ENCODE data around the gene ENG. TPM values are rescaled to one million over a fixed set of nuclear protein-coding genes. Genes with fewer than 3 reads are reported as not detected.
A peak's percentile ranks its signal among the peaks of the same experiment; 100 is the strongest.

Gene ENG
- total and polyA plus RNA-seq, 2 of the 8 experiments (the other 6 are each of a cell fraction or from before 2014, with no cell fraction given), result 1.8 to 4.4 TPM

DNA sequence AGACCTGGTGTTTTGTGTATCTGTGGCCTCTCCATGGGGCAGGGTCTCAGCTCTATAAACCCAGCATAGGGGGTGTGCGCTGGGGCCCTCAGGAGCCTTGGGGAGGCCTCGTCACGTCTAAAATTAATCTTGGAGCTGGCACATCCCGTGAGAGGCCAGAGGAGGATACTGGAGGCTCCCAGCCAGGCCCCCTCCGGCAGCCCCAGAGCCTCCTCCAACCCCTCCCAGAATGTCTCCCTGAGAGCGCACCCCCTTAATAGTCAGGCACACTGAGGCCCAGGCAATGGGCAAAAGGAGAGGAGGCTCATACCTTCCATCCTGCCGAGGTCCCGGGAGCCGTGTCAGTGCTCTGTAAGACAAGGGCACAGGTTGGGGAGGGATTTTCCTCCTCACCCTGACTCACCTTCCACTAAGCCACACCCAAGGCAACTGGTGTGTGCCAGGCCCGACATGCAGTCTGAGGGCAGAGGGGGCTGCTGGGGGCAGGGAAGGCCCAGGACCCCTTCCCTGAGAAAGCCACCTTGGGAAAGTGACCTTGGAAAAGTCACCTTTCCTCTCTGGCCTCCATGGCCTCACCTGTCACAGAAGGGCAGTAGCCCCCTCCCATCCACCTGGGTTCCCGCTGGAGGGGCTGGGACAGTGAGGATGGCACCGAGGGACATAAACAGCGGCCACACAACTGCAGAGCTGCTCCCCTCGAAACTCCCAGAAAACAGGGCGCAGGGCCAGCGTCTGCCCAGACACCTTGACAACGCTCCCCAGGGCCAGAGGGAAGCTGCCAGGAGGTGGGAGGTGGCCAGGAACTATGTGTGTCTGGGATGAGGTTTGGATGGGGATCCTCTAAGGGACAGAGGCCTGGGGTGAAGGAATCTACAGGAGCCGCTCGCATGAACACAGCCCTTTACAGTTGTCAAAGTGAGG lies 20.1 kb upstream of the ENG start:
- Histone ChIP-seq H4K20me1 (replicated peaks in 1 of 2; ENCODE audit: control insufficient read depth in 1 of 2, insufficient read depth in 2 of 2, low read length in 2 of 2) (peaks cover 0 to 4% of the 10 kb centered on the region in 2 experiments), H3K4me2 (ENCODE audit: insufficient read depth in 1 of 2, low read depth in 2 of 2, low read length in 2 of 2) (no peak overlapping the region), H2AFZ (ENCODE audit: low read length) (no peak overlapping the region), H2BK5ac (ENCODE audit: low read depth, low read length) (no peak overlapping the region), H3K4me3 (ENCODE audit: extremely low read depth in 1 of 4, insufficient read depth in 2 of 4, low read depth in 3 of 4, low read length in 4 of 4) (no peak overlapping the region), H2BK15ac (ENCODE audit: low read length) (no peak overlapping the region), H3K36me3 (ENCODE audit: control insufficient read depth in 2 of 4, insufficient read depth in 4 of 4, low read length in 3 of 4) (no peaks in the 10 kb centered on the region), H3K79me2 (ENCODE audit: control insufficient read depth in 1 of 2, insufficient read depth in 2 of 2, low read length in 2 of 2) (no peaks in the 10 kb centered on the region), H3K27me3 (replicated peaks in 1 of 4; ENCODE audit: control insufficient read depth in 3 of 4, extremely low read depth in 1 of 4, insufficient read depth in 3 of 4, low read length in 3 of 4) (no peaks in the 10 kb centered on the region), H3K23ac (ENCODE audit: insufficient read length) (no peak overlapping the region), H2BK120ac (replicated peaks; ENCODE audit: low read depth, low read length) (no peak overlapping the region), H3K56ac (replicated peaks; ENCODE audit: insufficient read length, low read depth, low read length) (no peak overlapping the region), H2BK12ac (ENCODE audit: low read depth, low read length) (no peak overlapping the region), H3K27ac (ENCODE audit: low read depth, low read length) (no peak overlapping the region), H3K4ac (replicated peaks; ENCODE audit: insufficient read length, low read depth, low read length) (no peak overlapping the region), H3K79me1 (ENCODE audit: low read depth, low read length) (no peaks in the 10 kb centered on the region), H3K18ac (ENCODE audit: extremely low read depth, low read length) (no peak overlapping the region), H3K9ac (replicated peaks in 1 of 4; ENCODE audit: extremely low read depth in 1 of 4, low read depth in 3 of 4, low read length in 3 of 4) (no peak overlapping the region), H2BK20ac (ENCODE audit: low read length) (no peak overlapping the region), H4K5ac (ENCODE audit: insufficient read length, low read depth, low read length) (no peak overlapping the region), H3K4me1 (replicated peaks in 1 of 4; ENCODE audit: control insufficient read depth in 3 of 4, insufficient read depth in 4 of 4, low read length in 3 of 4) (peaks cover 0 to 10% (median 7%) of the 10 kb centered on the region in 4 experiments; a peak in 6 of 7 replicates), H3K23me2 (ENCODE audit: low read depth, low read length) (peaks cover 7% of the 10 kb centered on the region; the same call in 1 of the 2 replicates), H4K91ac (replicated peaks; ENCODE audit: insufficient read length, low read length) (peak overlapping the region; percentile 40), H3K14ac (ENCODE audit: insufficient read length) (no peak overlapping the region), H3K9me3 (ENCODE audit: insufficient read depth in 2 of 2, low read depth in 1 of 2, low read length in 1 of 2) (no peaks in the 10 kb centered on the region), H4K8ac (ENCODE audit: extremely low read depth, insufficient read depth, low read length) (no peak overlapping the region), H2AK5ac (ENCODE audit: low read depth, low read length) (no peak overlapping the region)
- DNase-seq (ENCODE audit: low read depth in 1 of 2, low spot score in 2 of 2) (no peak), FAIRE-seq (no peak)
- ChIA-PET POLR2A (ENCODE audit: partially characterized antibody) (interaction anchor here (0.7 to 2.8 kb wide), 5 partner anchors 10 to 119 kb away, joined by 3 to 11 read pairs (median 5); partner anchors contain the start of gene ENG), CTCF (ENCODE audit: partially characterized antibody) (interaction anchor here (0.6 to 9.2 kb wide), 14 partner anchors 8 to 77 kb away, joined by 3 to 116 read pairs (median 4); partner anchors contain the start of genes ENG, ST6GALNAC4 and ST6GALNAC6)
- 88% methylated on average over 17 of the region's 19 CpGs; no CpG with 5 or more reads in 1 of the 2 experiments for WGBS, 2 experiments (ENCODE audit: extremely low coverage in 1 of 2, insufficient coverage in 1 of 2, insufficient read length in 1 of 2, insufficient replicate concordance in 2 of 2, low coverage in 1 of 2, low lambda C conversion rate in 2 of 2, missing lambda C conversion rate in 1 of 2)
- TF ChIP-seq TAF1 (IDR thresholded peaks at IDR 0.05; ENCODE audit: low read depth, low read length) (no peak), HDAC6 (IDR thresholded peaks at IDR 0.05; ENCODE audit: low read depth, low read length) (no peak), CBX8 (IDR thresholded peaks at IDR 0.05; ENCODE audit: borderline replicate concordance, low read depth, low read length) (no peak), RNF2 (IDR thresholded peaks at IDR 0.05; ENCODE audit: borderline replicate concordance, low read depth, low read length, missing control alignments, poor library complexity, severe bottlenecking) (no peak), TEAD4 (IDR thresholded peaks at IDR 0.05; ENCODE audit: low read depth, low read length) (no peak), SIRT6 (IDR thresholded peaks at IDR 0.05; ENCODE audit: low read length) (no peak), SIX5 (IDR thresholded peaks at IDR 0.05; ENCODE audit: low read depth, low read length) (no peak), RBBP5 (IDR thresholded peaks at IDR 0.05; ENCODE audit: borderline replicate concordance, low read depth, low read length) (no peak), MAFK (IDR thresholded peaks at IDR 0.05; ENCODE audit: low read depth, low read length) (no peak), RAD21 (IDR thresholded peaks at IDR 0.05 in 1 of 2, conservative IDR thresholded peaks at IDR 0.05 in 1 of 2; ENCODE audit: low read depth in 2 of 2, low read length in 2 of 2) (no peak), TAF7 (optimal IDR thresholded peaks at IDR 0.05; ENCODE audit: borderline replicate concordance, low read depth, low read length) (no peak)
